GM19351 (cell line): ENCODE measurements around the gene SLC6A1.

Source experiments
- ATAC-seq: cut with Tn5 transposase; IDR thresholded peaks from one replicate; pipeline ENCODE4 v1.9.1; 2021; ENCODE audit warnings: mild to moderate bottlenecking, moderate library complexity; ENCODE audit not compliant: unreplicated experiment

The SLC6A1 gene

GRCh38 chr3:10992943-10993728 is 588 bp downstream of the SLC6A1 start:
- no peak for ATAC-seq

- ATAC-seq = no peak
Measured at GRCh38 chr3:10993729-10994065, 1.1 kb downstream of the SLC6A1 start.

GRCh38 chr3:10994306-10994705 is 1.8 kb downstream of the SLC6A1 start:
- ATAC-seq = no peak

- no peak for ATAC-seq
Measured at GRCh38 chr3:10995871-10996270, 3.3 kb downstream of the SLC6A1 start.

- ATAC-seq = no peak
Measured at GRCh38 chr3:10996345-10997013, 3.9 kb downstream of the SLC6A1 start.

GRCh38 chr3:10997196-10997595 is 4.6 kb downstream of the SLC6A1 start:
- ATAC-seq = no peak

GRCh38 chr3:10998542-10998941 is 6.0 kb downstream of the SLC6A1 start:
- no peak for ATAC-seq

- no peak for ATAC-seq
Measured at GRCh38 chr3:10999221-11000107, 6.9 kb downstream of the SLC6A1 start.

- ATAC-seq = no peak
Measured at GRCh38 chr3:11000528-11000927, 8.0 kb downstream of the SLC6A1 start.

GRCh38 chr3:11001020-11001657 is 8.6 kb downstream of the SLC6A1 start:
- no peak for ATAC-seq

GRCh38 chr3:11001658-11002021 is 9.1 kb downstream of the SLC6A1 start:
- ATAC-seq = no peak

GRCh38 chr3:11002371-11002807 is 9.8 kb downstream of the SLC6A1 start:
- ATAC-seq = no peak

GRCh38 chr3:11004563-11004962 is 12.0 kb downstream of the SLC6A1 start:
- no peak for ATAC-seq

- no peak for ATAC-seq
Measured at GRCh38 chr3:11005686-11006256, 13.2 kb downstream of the SLC6A1 start.

GRCh38 chr3:11006986-11007933 is 14.7 kb downstream of the SLC6A1 start:
- ATAC-seq = no peak

GRCh38 chr3:11009898-11010297 is 17.4 kb downstream of the SLC6A1 start:
- ATAC-seq = no peak

- no peak for ATAC-seq
Measured at GRCh38 chr3:11010426-11011165, 18.0 kb downstream of the SLC6A1 start.

GRCh38 chr3:11014253-11014652 is 21.7 kb downstream of the SLC6A1 start:
- no peak for ATAC-seq

- ATAC-seq = no peak
Measured at GRCh38 chr3:11014752-11015151, 22.2 kb downstream of the SLC6A1 start.
